Measurements from ENCODE around the gene SLC17A9.

The SLC17A9 gene

DNA sequence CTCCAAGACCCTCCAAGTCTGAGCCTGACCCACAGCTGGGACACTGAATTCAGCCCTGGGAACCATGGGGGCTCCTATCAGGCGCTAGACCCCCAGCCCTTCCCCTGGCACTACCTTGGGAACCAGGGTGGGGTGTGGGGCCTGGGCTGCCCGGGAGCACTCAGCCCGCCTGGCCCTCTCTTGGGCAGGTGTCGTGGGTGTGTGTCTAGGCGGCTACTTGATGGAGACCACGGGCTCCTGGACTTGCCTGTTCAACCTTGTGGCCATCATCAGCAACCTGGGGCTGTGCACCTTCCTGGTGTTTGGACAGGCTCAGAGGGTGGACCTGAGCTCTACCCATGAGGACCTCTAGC is 14.6 kb downstream of the SLC17A9 start:
- in situ Hi-C loops (cut with MboI; ENCODE audit: low sequenced_read_pairs) = no loop called here

GRCh38 chr20:62967628-62968351 is 15.3 kb downstream of the SLC17A9 start:
- in situ Hi-C loops (cut with MboI; ENCODE audit: low sequenced_read_pairs) = no loop called here

GRCh38 chr20:62968378-62969178 is 16.1 kb downstream of the SLC17A9 start:
- in situ Hi-C loops (cut with MboI; ENCODE audit: low sequenced_read_pairs) = no loop called here

GRCh38 chr20:62969179-62969760 is 16.8 kb downstream of the SLC17A9 start:
- in situ Hi-C loops (cut with MboI; ENCODE audit: low sequenced_read_pairs) = no loop called here

- in situ Hi-C loops (cut with MboI; ENCODE audit: low sequenced_read_pairs) = no loop called here
Measured at GRCh38 chr20:62969939-62970306, 17.4 kb downstream of the SLC17A9 start.

- in situ Hi-C loops (cut with MboI; ENCODE audit: low sequenced_read_pairs) = no loop called here
Measured at GRCh38 chr20:62970307-62971210, 18.1 kb downstream of the SLC17A9 start.

- in situ Hi-C loops (cut with MboI; ENCODE audit: low sequenced_read_pairs) = no loop called here
Measured at GRCh38 chr20:62971211-62971949, 18.9 kb downstream of the SLC17A9 start.

DNA sequence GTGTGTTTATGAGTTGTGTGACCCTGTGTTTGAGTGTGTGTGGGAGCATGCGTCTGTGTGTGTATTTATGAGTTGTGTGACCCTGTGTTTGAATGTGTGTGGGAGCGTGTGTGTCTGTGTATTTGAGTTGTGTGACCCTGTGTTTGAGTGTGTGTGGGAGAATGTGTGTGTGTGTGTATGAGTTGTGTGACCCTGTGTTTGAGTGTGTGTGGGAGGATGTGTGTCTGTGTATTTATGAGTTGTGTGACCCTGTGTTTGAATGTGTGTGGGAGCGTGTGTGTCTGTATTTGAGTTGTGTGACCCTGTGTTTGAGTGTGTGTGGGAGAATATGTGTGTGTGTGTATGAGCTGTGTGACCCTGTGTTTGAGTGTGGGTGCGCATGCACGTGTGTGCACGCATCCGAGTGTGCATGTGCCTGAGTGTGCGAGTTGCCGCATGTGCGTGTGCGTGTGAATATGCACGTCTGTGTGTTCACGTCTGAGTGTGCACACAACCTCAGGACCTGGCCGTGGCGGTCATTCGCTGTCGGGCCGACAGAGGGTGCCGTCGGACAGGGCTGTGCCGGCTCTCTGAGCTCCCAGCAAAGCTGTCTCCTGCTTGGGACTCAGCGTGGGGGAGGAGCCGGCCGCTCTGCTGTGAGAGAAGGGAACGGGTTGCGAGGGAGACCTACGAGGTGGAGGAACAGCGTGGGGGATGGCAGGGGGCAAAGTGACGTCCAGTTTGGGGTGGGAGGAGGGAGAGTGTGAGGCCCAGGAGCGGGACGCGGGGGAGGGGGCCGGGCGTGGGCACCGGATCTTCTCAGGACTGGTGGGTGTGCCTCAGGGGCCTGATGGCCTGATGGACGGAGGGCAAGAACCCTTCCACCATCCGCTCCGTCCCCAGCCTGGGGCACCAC is 19.7 kb downstream of the SLC17A9 start:
- in situ Hi-C loops (cut with MboI; ENCODE audit: low sequenced_read_pairs) = no loop called here

- in situ Hi-C loops (cut with MboI; ENCODE audit: low sequenced_read_pairs) = no loop called here
Measured at GRCh38 chr20:62972845-62973745, 20.6 kb downstream of the SLC17A9 start.

GRCh38 chr20:62975251-62975760 is 22.8 kb downstream of the SLC17A9 start:
- in situ Hi-C loops (cut with MboI; ENCODE audit: low sequenced_read_pairs) = no loop called here

- in situ Hi-C loops (cut with MboI; ENCODE audit: low sequenced_read_pairs) = no loop called here
Measured at GRCh38 chr20:62975812-62976508, 23.5 kb downstream of the SLC17A9 start.

DNA sequence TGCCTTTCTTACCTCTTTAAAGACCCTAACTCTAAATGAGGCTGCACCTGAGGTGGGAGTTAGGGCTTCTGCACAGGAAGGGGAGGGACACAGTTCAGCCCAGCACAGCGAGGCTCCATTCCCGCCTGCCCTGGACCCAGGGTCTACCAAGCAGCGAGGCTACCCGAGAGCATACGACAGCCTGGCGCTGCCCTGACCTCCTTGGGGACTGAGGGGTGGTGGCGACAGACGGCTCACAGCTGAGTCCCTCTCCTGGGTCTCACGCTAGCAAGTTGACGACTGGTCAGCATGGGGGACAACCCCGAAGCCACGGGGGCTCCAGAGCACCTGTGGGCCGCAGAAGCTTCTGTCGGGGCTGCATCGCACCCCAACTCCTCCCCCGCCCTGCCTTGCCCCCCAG is 24.4 kb downstream of the SLC17A9 start:
- in situ Hi-C loops (cut with MboI; ENCODE audit: low sequenced_read_pairs) = no loop called here

DNA sequence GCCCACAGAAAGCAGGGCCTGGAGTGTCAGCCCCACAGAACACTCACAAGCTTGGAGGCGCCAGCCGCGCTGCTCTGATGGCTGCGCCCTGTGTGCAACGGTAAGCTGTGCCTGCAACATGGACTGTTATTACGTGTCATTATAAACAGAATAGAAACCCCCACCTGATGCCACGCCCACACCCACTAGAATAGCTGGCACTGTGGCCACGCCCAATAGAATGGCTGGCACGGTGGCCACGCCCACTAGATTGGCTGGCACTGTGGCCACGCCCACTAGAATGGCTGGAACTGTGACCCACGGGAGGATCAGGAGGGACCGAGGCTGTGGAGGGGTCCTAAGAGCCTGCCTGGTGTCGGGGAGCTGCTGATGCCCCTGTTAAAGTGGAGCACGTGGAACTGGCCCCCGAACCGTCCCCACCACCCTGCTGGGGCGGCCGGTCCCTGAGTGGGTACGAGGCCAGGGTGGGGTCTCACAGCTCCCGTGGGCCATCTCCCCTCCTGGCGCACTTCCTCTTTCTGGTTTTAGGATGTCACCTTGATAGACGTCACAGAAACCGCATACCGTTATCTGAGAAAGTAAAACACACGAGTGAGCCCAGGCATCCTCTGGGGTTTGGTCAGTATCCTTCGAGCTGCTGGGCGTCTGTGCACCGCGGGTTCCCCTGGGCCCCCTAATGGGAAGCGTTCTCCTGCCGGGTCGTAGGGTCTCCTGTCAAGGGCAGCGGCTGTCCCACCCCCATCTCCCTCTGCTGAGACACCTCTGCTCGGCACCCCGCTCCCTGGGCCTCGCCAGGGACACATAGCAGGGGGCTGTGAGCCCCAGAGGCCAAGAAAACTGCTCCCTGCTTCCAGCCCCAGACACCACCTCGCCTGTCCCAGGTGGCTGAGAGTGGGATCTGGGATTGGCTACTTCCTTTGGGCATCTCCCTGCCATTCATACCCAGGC is 25.4 kb downstream of the SLC17A9 start:
- in situ Hi-C loops (cut with MboI; ENCODE audit: low sequenced_read_pairs) = no loop called here

DNA sequence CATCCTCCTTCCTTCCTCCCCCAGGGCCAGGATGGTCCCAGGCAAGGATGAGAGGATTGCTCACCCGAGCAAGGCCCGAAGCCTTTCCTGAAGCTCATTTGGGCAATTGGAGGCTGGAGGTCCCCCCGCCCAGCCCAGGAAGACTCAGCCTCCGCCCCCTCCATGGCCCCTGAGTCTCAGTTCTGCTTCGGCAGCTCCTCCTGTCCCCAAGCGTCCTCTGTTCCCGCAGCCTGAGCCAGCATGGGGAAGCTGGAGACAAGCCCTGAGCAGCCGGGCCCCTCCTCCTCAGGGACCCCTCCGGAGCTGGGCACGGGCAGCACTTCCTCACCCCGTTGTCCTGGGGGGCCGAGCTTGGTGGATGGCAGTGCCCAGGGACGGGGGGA is 26.0 kb downstream of the SLC17A9 start:
- in situ Hi-C loops (cut with MboI; ENCODE audit: low sequenced_read_pairs) = no loop called here

DNA sequence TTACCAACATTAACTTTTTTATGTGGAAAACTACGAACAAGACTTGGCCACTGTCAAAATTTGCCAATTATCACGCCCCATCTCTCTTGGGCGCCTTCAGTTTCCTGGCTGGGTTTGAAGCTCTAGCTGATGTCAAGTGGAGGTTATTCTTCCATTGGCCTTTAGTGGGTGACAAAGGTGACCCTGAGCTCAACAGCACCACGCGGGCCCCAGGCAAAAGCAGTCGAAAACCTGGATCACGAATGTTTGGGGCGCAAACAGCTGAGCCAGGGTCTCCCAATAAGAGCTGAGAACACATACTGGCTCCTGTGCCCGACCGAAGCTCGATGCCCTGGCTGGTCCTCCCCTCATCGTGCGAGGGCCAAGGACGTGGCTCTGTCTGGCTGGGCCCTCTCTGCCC is 26.8 kb downstream of the SLC17A9 start:
- in situ Hi-C loops (cut with MboI; ENCODE audit: low sequenced_read_pairs) = no loop called here

DNA sequence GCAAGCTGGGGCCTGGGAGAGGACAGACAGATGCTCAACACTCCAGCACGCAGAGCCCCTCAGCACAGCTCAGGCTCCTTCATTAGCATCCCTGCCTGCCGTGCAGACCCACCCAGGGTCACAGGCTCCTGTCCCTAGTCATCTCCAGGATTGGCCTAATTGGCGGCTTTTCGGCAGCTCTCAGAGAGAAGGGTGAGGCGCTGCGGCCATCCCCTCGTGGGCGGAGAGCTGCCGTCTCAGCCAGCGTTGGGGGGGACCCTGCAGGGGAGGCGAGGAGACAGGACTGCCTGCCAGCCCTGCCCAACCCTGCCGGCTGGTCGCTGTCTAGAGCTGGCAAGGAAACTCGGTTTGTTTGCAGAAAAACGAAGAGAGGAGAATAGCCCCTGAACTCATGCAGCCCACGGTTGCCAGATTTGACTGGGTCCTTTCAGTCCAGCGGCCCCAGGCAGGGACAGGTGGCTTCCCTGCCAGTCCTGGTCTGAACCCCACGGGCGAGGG is 27.4 kb downstream of the SLC17A9 start:
- in situ Hi-C loops (cut with MboI; ENCODE audit: low sequenced_read_pairs) = no loop called here

All from HL-60/S4 treated with retinoic acid at 250 ng/mL for 4 days and 3 days (cell line).